GM21526 (cell line): ENCODE data around the gene CAMK1D.

ENCODE experiments used
- ATAC-seq: cut with Tn5 transposase; IDR thresholded peaks from one replicate; pipeline ENCODE4 v1.9.1; 2021; ENCODE audit warnings: moderate library complexity; ENCODE audit not compliant: unreplicated experiment, low FRiP score

Gene CAMK1D

GRCh38 chr10:12509016-12509793 is 159.9 kb downstream of the CAMK1D start:
- ATAC-seq = no peak

DNA sequence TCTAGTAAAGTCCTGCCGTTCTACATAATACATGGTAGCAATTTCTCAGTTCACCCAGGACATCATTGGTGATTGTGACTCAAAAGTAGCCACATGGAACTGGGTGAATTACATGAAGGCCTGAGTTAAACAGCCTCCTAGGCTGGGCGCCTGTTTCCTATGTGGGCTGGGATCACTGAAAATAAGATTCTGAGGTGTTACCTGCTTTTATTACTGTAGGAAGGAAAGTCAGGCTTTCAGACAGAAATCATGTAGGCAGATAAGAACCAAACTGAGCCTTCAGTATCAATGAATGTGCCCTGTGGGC is 160.4 kb downstream of the CAMK1D start:
- no peak for ATAC-seq

DNA sequence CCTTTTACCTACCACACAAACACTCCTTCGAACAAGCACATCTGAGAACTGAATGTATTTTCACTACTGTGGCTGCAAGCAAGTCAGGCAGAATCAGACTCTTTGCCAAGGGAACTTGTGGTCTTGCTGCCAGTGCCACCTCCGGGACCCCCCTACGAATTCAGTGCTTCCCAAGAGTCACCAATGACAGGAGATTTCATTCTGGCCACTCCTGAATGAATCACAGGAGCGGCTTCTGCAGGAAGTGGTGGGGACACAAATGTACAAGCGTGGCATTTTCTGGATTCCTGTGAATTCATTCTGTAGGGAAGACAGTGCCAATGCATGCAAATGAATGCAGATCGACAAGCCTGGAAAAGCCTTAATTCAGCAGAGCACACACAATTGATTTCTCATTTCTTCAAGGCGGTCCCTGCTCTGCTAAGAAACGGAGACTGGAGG is 161.2 kb downstream of the CAMK1D start:
- ATAC-seq = no peak

GRCh38 chr10:12510984-12511383 is 161.6 kb downstream of the CAMK1D start:
- ATAC-seq = no peak

DNA sequence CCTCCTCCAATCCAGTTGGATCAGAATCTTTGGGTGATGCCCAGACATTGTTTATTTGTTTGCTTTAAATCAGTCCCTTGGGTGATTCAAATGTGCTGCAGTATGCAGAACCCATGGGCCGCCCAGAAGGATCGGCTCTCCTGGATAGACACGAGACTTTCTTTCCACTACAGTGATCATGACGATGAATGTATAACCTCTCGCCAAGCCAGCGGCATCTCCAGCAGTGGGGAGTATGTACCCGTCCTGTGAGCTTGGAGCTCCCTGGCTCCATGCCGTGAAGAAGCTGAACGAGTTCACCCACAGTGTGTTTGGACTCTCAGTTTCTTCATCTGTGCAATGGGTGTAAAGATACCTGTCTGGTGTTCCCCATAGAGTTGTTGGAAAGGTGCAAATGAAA is 162.3 kb downstream of the CAMK1D start:
- no peak for ATAC-seq

DNA sequence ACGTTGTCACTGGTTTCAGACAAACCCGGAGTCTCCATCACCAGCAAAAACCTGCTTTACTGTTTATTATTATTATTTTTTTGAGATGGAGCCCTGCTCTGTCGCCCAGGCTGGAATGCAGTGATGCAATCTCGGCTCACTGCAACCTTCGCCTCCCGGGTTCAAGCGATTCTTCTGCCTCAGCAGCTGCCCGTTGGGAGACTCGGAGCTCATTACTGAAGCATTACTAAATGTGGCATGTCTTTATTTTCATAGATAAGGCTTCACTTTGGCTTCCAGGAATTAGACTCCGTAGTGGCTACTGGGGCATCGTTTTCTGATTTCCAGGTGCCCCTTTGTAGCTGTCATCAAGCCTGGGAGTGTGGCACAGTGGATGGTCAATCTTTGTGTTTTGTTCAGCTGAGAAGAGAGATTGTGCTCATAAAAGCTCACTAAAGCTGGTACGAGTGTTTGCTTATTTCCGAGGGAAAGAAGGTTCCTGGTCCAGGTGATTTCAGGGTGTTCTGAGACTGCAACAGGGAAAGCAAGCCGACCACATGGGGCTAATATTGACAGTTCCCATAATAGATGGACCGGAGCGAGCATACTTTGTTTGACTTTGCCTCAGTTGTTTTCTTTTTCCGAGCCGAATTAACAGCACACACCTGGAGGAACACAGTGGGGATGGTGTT is 163.1 kb downstream of the CAMK1D start:
- ATAC-seq = no peak

DNA sequence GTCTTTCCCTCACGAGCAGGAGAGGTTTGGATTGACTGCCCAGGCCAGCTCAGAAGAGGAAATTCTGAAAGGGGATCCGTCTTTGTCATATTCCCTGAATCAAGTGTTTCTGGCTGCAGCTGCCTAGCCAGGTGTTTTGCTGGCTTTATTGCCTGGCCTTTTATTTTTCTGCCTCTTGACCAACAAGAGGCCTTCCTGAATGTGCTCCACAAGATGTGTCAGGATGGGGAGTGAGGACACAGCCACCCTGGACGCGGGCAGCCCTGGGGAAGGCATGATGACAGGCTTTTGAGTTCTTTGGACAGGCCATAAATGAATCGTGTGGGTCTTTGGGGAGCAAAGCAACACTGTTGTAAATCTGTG is 163.6 kb downstream of the CAMK1D start:
- ATAC-seq = no peak

DNA sequence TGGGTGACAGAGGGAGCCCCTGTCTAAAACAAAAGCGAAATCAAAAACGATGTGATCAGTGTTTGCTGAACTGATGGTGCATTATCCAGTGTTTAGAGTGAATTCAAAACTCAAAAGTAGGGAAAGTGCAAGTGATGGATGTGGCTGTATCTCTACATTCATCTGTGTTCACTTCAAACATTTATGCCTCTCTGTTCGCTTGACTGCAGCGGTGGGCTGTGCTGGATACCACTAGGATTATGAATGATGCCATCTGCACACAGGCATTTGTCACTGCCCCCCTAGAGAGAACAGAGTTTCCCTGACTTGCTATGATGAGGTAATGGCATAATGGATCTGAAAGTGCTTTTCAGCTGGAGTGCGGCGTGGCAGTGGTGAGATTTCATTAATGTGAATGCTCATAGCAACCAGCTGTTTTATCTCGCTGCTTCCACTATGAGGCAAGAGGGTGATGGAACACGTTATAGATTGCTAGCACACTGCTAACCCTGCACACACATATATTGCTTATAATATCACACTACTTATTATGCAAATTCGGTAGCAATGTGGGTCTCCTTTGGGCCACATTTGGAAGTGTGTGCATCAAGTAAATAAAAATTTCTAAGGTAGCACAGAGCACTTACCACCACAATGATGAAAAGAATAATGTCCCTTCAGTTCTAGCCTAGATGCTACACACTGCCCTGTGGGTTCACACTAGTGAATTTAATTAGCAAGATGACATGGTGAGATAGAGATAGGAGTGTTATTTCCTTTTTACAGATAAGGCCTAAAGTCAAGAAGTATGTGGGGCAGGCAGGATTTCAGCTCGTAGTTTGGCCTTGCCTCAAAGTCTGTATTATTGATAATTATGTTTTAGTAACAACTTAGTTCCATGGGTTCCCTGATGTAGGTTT is 164.7 kb downstream of the CAMK1D start:
- ATAC-seq = no peak

DNA sequence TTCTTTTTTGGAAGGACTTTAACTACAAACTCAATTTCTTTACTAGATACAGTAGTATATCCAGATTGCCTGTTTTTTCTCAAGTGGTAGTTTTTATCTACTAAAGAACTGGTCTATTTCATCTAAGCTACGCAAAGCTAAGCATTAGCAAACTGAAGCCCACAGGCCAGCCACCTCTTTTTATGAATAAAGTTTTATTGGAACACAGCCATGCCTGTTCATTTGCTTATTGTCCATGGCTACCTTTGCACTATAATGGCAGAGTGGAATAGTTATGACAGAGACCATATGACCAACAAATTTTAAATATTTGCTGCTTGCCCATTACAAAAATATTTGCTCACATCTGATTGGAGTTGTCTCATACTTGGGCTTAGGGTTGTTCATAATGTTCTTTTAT is 168.7 kb downstream of the CAMK1D start:
- ATAC-seq = no peak

- ATAC-seq = no peak
These were observed 172.1 kb downstream of the CAMK1D start for GRCh38 chr10:12521423-12521822.

DNA sequence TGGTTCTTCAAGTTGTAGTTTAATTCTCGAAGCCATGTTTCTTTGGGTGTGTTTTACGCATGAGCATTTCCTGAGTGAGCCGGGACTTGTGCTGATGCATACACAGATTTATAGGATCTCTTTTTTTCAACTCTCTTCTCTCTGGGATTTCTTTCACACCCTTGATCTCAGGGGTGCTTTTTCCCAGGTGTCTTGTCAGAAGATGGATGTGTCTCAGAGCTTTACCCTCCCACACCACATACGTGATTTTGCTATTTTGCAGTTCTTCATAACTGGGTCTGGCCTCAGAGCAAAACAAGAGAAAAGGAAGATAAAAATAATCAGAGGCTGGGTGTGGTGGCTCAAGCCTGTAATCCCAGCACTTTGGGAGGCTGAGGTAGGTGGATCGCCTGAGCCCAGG is 177.0 kb downstream of the CAMK1D start:
- ATAC-seq = no peak

- no peak for ATAC-seq
These were observed 180.6 kb downstream of the CAMK1D start for GRCh38 chr10:12529976-12530375.

GRCh38 chr10:12531305-12532220 is 182.2 kb downstream of the CAMK1D start:
- ATAC-seq = no peak

- ATAC-seq = no peak
These were observed 183.8 kb downstream of the CAMK1D start for GRCh38 chr10:12533151-12533550.

DNA sequence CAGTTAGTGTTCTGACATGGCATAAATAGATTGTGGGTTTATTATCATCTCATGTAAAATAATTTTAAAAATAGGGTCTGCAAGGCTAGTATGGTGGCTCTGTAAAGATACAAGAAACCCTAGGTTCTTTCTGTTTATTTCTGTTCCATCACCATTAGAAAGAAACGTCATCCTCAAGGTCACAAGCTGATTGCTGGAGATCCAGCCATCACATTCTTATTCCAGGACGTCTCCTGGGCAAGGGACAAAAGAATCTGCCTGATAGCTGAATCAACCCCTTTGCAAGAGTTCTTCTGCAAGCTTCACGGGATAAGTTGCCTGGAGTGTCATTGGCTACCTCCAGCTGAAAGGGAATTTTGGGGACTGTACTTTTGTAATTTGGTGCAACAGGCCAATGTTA is 184.4 kb downstream of the CAMK1D start:
- no peak for ATAC-seq

DNA sequence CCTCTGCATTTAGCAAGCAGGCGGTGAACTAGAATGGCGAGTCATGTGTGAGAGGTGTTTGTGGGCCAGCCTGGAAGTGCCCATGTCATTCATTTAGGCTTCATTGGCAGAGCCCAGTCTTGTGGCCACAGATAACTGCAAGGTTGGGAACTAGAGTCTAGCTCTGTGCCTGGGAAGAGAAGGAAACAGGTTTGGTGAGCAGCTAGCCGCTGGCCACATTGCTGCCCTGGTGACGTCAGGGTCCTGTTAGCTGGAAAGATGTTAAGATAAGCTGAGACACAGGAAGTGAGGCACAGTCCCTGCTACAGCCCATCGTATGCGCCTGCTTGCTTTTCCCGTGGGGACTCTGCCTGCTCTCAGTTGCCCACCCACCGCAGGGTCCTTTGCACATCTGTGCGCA is 185.5 kb downstream of the CAMK1D start:
- ATAC-seq = no peak

DNA sequence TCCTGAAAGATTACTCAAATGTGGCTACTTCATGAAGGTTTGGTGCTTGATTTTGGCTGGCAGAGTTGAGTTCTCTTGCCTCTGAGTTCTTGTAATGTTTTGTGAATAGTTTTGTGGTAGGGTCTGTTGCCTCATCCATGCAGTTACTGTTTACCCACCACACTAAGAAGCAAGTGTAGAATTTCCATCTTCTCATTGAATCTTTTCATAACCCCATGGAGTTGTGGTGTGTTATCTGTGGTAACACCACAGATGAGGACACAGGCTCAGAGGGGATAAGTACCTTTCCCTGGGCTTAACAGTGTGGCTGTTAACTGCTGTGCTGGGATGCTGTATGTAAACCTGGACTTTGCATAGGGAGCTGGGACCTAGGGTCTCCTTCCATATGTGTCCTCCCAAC is 186.3 kb downstream of the CAMK1D start:
- ATAC-seq = no peak

DNA sequence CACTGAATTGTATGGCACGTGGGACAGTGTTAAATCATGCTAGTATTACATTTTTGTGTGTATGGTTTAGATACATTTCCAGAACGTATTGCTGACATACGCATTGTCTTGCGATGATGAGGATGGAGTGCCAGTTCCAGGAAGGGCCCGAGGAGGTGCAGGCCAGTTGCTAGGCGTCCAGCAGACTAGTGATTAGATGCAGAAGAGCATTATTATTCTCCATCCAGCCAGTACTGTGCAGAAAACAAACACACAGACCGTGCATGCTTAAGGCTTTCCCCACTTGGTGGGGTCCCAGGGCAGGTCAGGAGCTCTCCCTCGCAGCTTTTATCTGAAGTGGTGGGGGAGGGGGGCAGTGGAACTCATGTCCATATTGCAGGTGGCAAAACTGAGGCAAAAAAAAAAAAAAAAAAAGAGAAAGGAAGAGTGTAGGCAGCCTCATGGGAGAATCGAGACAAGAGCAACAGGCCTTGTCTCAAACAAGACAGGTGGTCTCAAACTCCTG is 189.2 kb downstream of the CAMK1D start:
- no peak for ATAC-seq

GRCh38 chr10:12539350-12540164 is 190.2 kb downstream of the CAMK1D start:
- ATAC-seq = no peak
